RPMI7951 (cell line): ENCODE results near the gene AOC1. TPM values are rescaled to one million over a fixed set of nuclear protein-coding genes. Genes with fewer than 3 reads are reported as not detected.

Experiments used
- DNase-seq: peaks from one replicate; pipeline ENCODE4 v3.0.0-alpha.2; 2012; ENCODE audit warnings: low read depth
- total RNA-seq: library from RNA; depleted of rRNA; stranded (reverse); fragments of >200 nt; shearing (Covaris generic); gene quantifications from 2 replicates; pipeline ENCODE4 v1.2.3, GENCODE V29; 2014

The AOC1 gene
- total RNA-seq, 1 experiment from 2014 or later: not detected

GRCh38 chr7:150857276-150858055 is 5.1 kb downstream of the AOC1 start:
- DNase-seq: no peak

GRCh38 chr7:150858236-150859197 is 6.2 kb downstream of the AOC1 start:
- no peak for DNase-seq

GRCh38 chr7:150860291-150860977 is 8.1 kb downstream of the AOC1 start:
- DNase-seq: no peak

- DNase-seq: no peak
Measured at GRCh38 chr7:150860978-150861295, 8.6 kb downstream of the AOC1 start.

GRCh38 chr7:150862356-150862755 is 10.0 kb downstream of the AOC1 start:
- no peak for DNase-seq

- no peak for DNase-seq
Measured at GRCh38 chr7:150863946-150864345, 11.6 kb downstream of the AOC1 start.

- DNase-seq: no peak
Measured at GRCh38 chr7:150866932-150867564, 14.7 kb downstream of the AOC1 start.

GRCh38 chr7:150867605-150868004 is 15.3 kb downstream of the AOC1 start:
- no peak for DNase-seq

- no peak for DNase-seq
Measured at GRCh38 chr7:150869467-150869866, 17.1 kb downstream of the AOC1 start.

- no peak for DNase-seq
Measured at GRCh38 chr7:150871601-150872000, 19.3 kb downstream of the AOC1 start.

- no peak for DNase-seq
Measured at GRCh38 chr7:150874401-150875198, 22.3 kb downstream of the AOC1 start.

- DNase-seq: no peak
Measured at GRCh38 chr7:150875791-150876190, 23.5 kb downstream of the AOC1 start.

- peak; percentile 68 for DNase-seq
Measured at GRCh38 chr7:150876817-150877526, 24.7 kb downstream of the AOC1 start.

- DNase-seq: no peak
Measured at GRCh38 chr7:150877536-150877935, 25.2 kb downstream of the AOC1 start.

GRCh38 chr7:150879345-150879744 is 27.0 kb downstream of the AOC1 start:
- DNase-seq: peak; percentile 16

GRCh38 chr7:150881189-150881588 is 28.9 kb downstream of the AOC1 start:
- DNase-seq: no peak

- DNase-seq: no peak
Measured at GRCh38 chr7:150890853-150891584, 38.7 kb downstream of the AOC1 start.

- no peak for DNase-seq
Measured at GRCh38 chr7:150891740-150892139, 39.4 kb downstream of the AOC1 start.

- DNase-seq: no peak
Measured at GRCh38 chr7:150895809-150896208, 43.5 kb downstream of the AOC1 start.
